Measurements from ENCODE around the gene FGFR4.
"Not testable (repeated sequence)": the region's sequence is repeated elsewhere in the genome, so short reads cannot be mapped to it uniquely, and the experiment has no call there.

Gene FGFR4

DNA sequence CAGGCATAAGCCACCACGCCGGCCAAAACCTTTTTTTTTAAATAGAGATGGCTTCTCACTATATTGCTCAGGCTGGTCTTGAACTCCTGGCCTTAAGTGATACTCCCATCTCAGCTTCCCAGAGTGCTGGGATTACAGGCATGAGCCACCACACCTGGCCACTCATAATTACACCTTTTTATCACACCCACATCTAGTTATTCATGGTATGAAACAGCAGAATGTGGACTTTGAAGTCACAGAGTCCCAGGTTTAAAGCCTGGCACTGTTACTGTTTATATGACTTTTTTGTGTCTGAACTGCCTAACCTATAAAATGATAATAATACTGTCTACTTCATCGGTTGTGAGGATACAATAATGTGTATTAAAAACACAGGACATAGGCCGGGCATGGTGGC, 41.1 kb upstream of the FGFR4 start:
- DNase-seq (ENCODE audit: insufficient read length, low spot score) (no peak), FAIRE-seq (no peak)
- TF ChIP-seq, protein P1, sequence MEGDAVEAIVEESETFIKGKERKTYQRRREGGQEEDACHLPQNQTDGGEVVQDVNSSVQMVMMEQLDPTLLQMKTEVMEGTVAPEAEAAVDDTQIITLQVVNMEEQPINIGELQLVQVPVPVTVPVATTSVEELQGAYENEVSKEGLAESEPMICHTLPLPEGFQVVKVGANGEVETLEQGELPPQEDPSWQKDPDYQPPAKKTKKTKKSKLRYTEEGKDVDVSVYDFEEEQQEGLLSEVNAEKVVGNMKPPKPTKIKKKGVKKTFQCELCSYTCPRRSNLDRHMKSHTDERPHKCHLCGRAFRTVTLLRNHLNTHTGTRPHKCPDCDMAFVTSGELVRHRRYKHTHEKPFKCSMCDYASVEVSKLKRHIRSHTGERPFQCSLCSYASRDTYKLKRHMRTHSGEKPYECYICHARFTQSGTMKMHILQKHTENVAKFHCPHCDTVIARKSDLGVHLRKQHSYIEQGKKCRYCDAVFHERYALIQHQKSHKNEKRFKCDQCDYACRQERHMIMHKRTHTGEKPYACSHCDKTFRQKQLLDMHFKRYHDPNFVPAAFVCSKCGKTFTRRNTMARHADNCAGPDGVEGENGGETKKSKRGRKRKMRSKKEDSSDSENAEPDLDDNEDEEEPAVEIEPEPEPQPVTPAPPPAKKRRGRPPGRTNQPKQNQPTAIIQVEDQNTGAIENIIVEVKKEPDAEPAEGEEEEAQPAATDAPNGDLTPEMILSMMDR (IDR thresholded peaks at IDR 0.05; ENCODE audit: insufficient read depth, missing control alignments), result no peak

DNA sequence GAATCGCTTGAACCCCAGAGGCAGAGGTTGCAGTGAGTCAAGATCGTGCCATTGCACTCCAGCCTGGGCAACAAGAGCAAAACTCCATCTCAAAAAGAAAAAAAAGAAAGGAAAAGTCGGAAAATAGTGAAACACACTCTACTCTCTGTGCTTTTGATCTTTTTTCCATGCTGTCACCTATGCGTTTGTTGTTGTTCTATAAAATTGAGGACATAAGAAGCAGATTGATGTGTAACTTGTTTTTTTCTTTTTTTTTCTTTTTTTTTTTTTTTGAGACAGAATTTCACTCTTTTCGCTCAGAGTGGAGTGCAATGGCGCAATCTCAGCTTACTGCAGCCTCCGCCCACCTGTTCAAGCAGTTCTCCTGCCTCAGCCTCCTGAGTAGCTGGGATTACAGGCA, 38.2 kb upstream of the FGFR4 start:
- not testable (repeated sequence) for FAIRE-seq; DNase-seq (ENCODE audit: insufficient read length, low spot score)

DNA sequence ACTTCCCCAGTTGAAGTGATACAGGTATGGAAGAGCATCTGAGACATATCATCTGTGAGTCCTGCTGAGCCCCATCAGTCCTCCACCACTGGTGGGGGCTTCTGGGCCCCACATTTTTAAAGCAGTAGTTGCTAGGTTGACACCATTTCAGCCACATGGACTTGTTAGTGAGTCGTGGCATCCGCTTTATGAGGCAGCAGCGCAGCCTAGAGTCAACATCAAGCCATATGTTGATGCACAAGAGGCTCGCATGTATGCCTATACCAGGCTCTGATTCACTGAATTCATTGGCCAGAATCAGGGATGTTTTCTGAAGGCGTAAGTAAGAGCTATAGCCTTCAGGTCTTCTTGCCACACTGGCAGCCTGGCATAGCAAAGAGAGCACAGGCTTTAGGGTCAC, 37.4 kb upstream of the FGFR4 start:
- TF ChIP-seq, protein P1 (IDR thresholded peaks at IDR 0.05; ENCODE audit: insufficient read depth, missing control alignments), result peak; percentile 46
- FAIRE-seq, result no peak
- DNase-seq (ENCODE audit: insufficient read length, low spot score), result no peak

DNA sequence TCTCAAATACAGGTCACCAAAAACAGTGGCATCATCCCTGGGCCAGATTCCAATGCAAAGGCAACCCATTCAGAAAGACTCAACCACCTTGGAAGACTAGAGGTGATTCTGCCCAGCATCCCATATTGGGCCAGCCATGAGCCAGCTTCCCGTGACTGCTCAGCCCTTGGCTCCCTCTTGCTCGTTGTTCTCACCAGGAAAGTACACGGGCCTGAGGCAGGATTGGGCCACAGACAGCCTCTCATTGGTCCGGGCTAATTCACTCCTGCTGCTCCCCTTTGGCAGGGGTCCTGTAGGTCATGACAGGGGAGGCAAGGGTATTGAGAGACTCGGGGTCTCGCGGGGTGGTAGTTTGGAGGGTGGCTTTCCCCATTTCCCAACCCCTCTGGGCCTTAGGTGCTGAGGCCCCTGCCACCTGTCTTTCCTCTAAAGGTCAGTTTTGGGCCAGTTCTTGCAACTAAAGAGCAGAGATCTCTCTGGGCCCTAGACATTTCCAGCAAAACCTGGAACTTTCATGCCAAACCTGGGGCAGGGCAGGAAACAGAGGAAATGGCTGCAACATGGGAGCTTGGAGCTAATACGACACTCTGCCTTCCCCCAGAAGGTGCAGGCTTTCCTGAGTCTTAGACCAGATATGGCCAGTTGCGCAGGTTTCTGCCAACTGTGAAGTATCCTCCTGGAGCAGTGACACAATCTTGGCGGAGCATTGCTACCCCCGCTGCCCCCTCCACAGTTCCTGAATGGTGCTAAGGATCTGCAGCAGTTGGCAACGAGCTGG, 22.0 kb upstream of the FGFR4 start:
- FAIRE-seq (no peak), DNase-seq (ENCODE audit: insufficient read length, low spot score) (no peak)
- TF ChIP-seq, protein P1 (IDR thresholded peaks at IDR 0.05; ENCODE audit: insufficient read depth, missing control alignments), result no peak

DNA sequence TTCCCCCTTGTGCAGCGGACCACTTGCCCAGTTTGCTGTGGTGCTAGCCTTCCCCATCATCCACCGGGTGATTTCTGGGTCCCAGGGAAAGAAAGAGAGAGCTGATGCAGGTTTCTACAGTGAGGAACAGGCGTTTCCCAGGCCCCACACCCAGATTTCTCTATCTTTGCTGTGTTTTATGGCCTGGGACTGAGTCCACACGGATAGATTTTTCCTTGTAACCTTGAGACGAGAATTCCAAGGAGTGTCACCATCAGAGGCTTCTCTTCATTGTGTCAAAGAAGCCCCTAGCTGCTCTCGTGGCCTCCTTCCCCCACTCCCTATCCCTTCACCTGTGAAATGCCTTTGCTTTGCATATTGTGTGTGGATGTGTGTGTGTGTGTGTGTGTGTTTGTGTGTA, 21.2 kb upstream of the FGFR4 start:
- FAIRE-seq (no peak), DNase-seq (ENCODE audit: insufficient read length, low spot score) (no peak)
- TF ChIP-seq, protein P1 (IDR thresholded peaks at IDR 0.05; ENCODE audit: insufficient read depth, missing control alignments), result no peak

DNA sequence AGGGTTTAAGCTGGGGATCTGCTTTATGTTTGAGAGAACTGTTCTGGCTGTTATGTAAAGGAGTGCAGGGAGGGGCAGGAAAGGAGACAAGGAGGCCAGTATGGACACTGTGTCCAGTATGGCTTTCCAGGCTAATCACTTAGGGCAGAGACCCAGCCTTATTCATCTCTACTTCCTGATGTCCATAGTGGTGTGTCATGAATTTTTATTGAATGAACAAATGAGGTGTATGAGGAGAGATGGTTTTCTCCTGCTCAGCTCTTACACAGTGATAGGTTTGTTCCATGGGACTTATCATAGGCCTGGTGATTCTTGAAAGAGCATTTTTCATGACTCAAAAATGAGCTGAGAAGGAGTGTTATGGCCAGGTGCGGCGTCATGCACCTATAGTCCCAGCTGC, 20.5 kb upstream of the FGFR4 start:
- TF ChIP-seq, protein P1 (IDR thresholded peaks at IDR 0.05; ENCODE audit: insufficient read depth, missing control alignments), result no peak
- DNase-seq (ENCODE audit: insufficient read length, low spot score) (no peak), FAIRE-seq (no peak)

DNA sequence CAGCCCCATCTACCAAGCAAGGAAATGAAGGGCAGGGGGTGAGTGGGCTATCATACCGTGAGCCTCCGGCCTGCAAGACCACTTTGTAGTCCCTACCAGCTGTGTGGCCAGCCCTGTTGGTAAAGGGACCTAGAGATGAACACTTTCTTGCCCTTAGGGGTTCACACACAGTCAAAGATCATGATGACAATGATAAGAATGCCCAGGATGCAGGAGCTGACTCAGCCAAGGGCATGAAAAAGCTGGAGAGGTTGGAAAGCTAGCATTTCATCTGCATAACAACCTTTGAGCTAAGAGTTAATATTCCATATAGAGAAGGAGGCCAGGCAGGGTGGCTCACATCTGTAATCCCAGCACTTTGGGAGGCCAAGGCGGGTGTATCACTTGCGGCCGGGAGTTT, 19.2 kb upstream of the FGFR4 start:
- FAIRE-seq (no peak), DNase-seq (ENCODE audit: insufficient read length, low spot score) (no peak)
- TF ChIP-seq, protein P1 (IDR thresholded peaks at IDR 0.05; ENCODE audit: insufficient read depth, missing control alignments), result no peak
